Suprapubic skin (tissue), 4 donors: ENCODE results near the gene CRB2. TPM values are rescaled to one million over a fixed set of nuclear protein-coding genes. Genes with fewer than 3 reads are reported as not detected.

Experiments
- DNase-seq, 2 donors: peaks; one replicate each; pipeline ENCODE4 v3.0.0-alpha.2; 2019; ENCODE audit warnings: low spot score in 2 of 2
- H3K27ac ChIP-seq: fragments of 200-600 bp; sonication (generic); one replicate; pipeline ENCODE4 v1.5.1; 2019
- H3K27me3 ChIP-seq: fragments of 200-600 bp; sonication (generic); one replicate; pipeline ENCODE4 v1.5.1; 2019
- H3K36me3 ChIP-seq: fragments of 200-600 bp; sonication (generic); one replicate; pipeline ENCODE4 v1.5.1; 2019
- H3K4me1 ChIP-seq: fragments of 200-600 bp; sonication (generic); one replicate; pipeline ENCODE4 v1.5.1; 2019
- H3K4me3 ChIP-seq: fragments of 200-600 bp; sonication (generic); one replicate; pipeline ENCODE4 v1.5.1; 2019; ENCODE audit warnings: mild to moderate bottlenecking
- H3K9me3 ChIP-seq: fragments of 200-600 bp; sonication (generic); one replicate; pipeline ENCODE4 v1.5.1; 2019
- CTCF ChIP-seq, 2 donors: fragments of 200-600 bp in 1 of 2; fragments of 450-650 bp in 1 of 2; sonication (generic) in 1 of 2; IDR thresholded peaks; one replicate each; pipeline ENCODE4 v1.5.1; 2016 to 2019; ENCODE audit warnings: antibody characterized with exemption in 2 of 2, mild to moderate bottlenecking in 1 of 2, moderate library complexity in 1 of 2
- EP300 ChIP-seq: sonication (generic); formaldehyde crosslinking; IDR thresholded peaks from one replicate; pipeline ENCODE4 v1.6.1; 2017; ENCODE audit warnings: antibody characterized with exemption
- POLR2A ChIP-seq, 2 donors: fragments of 450-650 bp; IDR thresholded peaks; one replicate each; pipeline ENCODE4 v1.6.1; 2017; ENCODE audit warnings: antibody characterized with exemption in 2 of 2, mild to moderate bottlenecking in 2 of 2, moderate library complexity in 2 of 2
- POLR2AphosphoS5 ChIP-seq, 3 donors: sonication (generic); formaldehyde crosslinking; IDR thresholded peaks; one replicate each; pipeline ENCODE4 v1.6.1; 2017; ENCODE audit warnings: antibody characterized with exemption in 3 of 3
- WGBS: methylation state at CpG from one replicate; pipeline ENCODE4 v1.1.5; 2018; 5-methylcytosine and 5-hydroxymethylcytosine counted together
- total RNA-seq, 4 donors: library from RNA; depleted of rRNA; stranded (reverse); fragments of >200 nt; gene quantifications; one replicate each; pipeline ENCODE4 v1.1.0, GENCODE V29; 2016

The CRB2 gene
- total RNA-seq, 4 donors from 2014 or later = not detected

GRCh38 chr9:123359106-123359505 is 3.1 kb downstream of the CRB2 start:
- Histone ChIP-seq H3K36me3 (no peaks in the 10 kb centered on the region), H3K9me3 (no peaks in the 10 kb centered on the region), H3K27ac (no peak overlapping the region), H3K4me1 (peaks cover under 1% of the 10 kb centered on the region), H3K27me3 (peaks cover 23% of the 10 kb centered on the region), H3K4me3 (no peak overlapping the region)
- DNase-seq = no peak
- 74% methylated on average over 2 of the region's 2 CpGs for WGBS
- no peak for TF ChIP-seq POLR2A (IDR thresholded peaks at IDR 0.05)
- no peak for TF ChIP-seq EP300

GRCh38 chr9:123359546-123359945 is 3.5 kb downstream of the CRB2 start:
- Histone ChIP-seq H3K9me3 (no peaks in the 10 kb centered on the region), H3K27ac (no peak overlapping the region), H3K4me3 (no peak overlapping the region), H3K36me3 (no peaks in the 10 kb centered on the region), H3K27me3 (peaks cover 24% of the 10 kb centered on the region), H3K4me1 (peaks cover 3% of the 10 kb centered on the region)
- TF ChIP-seq CTCF (IDR thresholded peaks at IDR 0.05) (no peak), EP300 (no peak), POLR2A (IDR thresholded peaks at IDR 0.05) (no peak), POLR2AphosphoS5 (IDR thresholded peaks at IDR 0.05) (no peak)
- 85% methylated on average over 3 of the region's 3 CpGs for WGBS
- no peak for DNase-seq

- Histone ChIP-seq H3K27me3 (peaks cover 26% of the 10 kb centered on the region), H3K4me1 (peaks cover 4% of the 10 kb centered on the region), H3K4me3 (no peak overlapping the region), H3K9me3 (no peaks in the 10 kb centered on the region), H3K27ac (no peak overlapping the region), H3K36me3 (no peaks in the 10 kb centered on the region)
- no peak for TF ChIP-seq CTCF (IDR thresholded peaks at IDR 0.05)
- no peak for TF ChIP-seq EP300
- no peak for TF ChIP-seq POLR2AphosphoS5 (IDR thresholded peaks at IDR 0.05)
- TF ChIP-seq POLR2A (IDR thresholded peaks at IDR 0.05) = no peak
- no peak for DNase-seq
- WGBS = 49% methylated on average over 18 of the region's 22 CpGs
Measured at GRCh38 chr9:123360161-123361085, 4.4 kb downstream of the CRB2 start.

GRCh38 chr9:123361086-123361730 is 5.2 kb downstream of the CRB2 start:
- H3K27ac ChIP-seq = no peak overlapping the region
- DNase-seq = no peak
- H3K27me3 ChIP-seq = peaks cover 30% of the 10 kb centered on the region
- 70% methylated on average over 6 of the region's 10 CpGs for WGBS
- no peaks in the 10 kb centered on the region for H3K36me3 ChIP-seq
- no peak overlapping the region for H3K4me3 ChIP-seq
- no peaks in the 10 kb centered on the region for H3K9me3 ChIP-seq
- no peak for TF ChIP-seq POLR2A (IDR thresholded peaks at IDR 0.05)
- TF ChIP-seq EP300 = no peak
- no peak for TF ChIP-seq POLR2AphosphoS5 (IDR thresholded peaks at IDR 0.05)
- TF ChIP-seq CTCF (IDR thresholded peaks at IDR 0.05) = no peak
- peaks cover 4% of the 10 kb centered on the region for H3K4me1 ChIP-seq

GRCh38 chr9:123361731-123362510 is 5.9 kb downstream of the CRB2 start:
- no peak overlapping the region for H3K27ac ChIP-seq
- peaks cover 30% of the 10 kb centered on the region for H3K27me3 ChIP-seq
- TF ChIP-seq POLR2A (IDR thresholded peaks at IDR 0.05) = no peak
- no peak for TF ChIP-seq POLR2AphosphoS5 (IDR thresholded peaks at IDR 0.05)
- TF ChIP-seq EP300 = no peak
- no peak for TF ChIP-seq CTCF (IDR thresholded peaks at IDR 0.05)
- 66% methylated on average over 9 of the region's 11 CpGs for WGBS
- H3K36me3 ChIP-seq = no peaks in the 10 kb centered on the region
- H3K9me3 ChIP-seq = no peaks in the 10 kb centered on the region
- no peak overlapping the region for H3K4me3 ChIP-seq
- DNase-seq = no peak
- H3K4me1 ChIP-seq = peaks cover 4% of the 10 kb centered on the region
